ENCODE data around the gene AWAT1.

DNA sequence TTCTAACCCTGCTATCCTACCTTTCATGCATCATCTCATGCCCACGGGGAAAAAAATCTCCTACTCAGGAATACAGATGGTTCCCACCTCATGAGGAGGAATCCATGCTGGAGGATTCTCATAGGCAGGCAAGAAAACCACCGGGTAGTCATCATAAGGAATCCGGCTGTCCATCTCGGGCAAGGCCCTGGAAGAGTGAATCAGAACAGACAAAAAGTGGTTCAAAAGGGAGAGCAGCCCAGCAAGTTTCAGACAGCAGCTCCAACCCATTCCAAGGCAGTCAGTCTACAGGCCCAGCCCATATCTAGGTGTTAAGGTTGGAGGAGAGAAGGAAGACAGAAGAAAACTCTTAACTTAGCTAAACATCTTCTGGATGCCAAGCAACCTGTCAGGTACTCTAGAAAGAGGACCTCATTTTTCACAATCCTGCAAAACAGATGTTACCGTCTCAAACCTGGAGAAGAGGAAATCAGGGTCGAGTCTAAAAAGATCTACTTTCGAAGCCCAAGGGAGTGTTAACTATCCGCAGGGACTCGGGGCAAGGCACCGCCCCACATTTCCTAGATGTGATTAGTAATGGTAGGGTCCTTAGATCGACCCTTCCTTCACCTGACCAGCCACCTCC, 54.8 kb downstream of the AWAT1 start:
- TF ChIP-seq, protein P1, sequence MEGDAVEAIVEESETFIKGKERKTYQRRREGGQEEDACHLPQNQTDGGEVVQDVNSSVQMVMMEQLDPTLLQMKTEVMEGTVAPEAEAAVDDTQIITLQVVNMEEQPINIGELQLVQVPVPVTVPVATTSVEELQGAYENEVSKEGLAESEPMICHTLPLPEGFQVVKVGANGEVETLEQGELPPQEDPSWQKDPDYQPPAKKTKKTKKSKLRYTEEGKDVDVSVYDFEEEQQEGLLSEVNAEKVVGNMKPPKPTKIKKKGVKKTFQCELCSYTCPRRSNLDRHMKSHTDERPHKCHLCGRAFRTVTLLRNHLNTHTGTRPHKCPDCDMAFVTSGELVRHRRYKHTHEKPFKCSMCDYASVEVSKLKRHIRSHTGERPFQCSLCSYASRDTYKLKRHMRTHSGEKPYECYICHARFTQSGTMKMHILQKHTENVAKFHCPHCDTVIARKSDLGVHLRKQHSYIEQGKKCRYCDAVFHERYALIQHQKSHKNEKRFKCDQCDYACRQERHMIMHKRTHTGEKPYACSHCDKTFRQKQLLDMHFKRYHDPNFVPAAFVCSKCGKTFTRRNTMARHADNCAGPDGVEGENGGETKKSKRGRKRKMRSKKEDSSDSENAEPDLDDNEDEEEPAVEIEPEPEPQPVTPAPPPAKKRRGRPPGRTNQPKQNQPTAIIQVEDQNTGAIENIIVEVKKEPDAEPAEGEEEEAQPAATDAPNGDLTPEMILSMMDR (IDR thresholded peaks at IDR 0.05) = no peak
- no peak for TF ChIP-seq POLR2A (IDR thresholded peaks at IDR 0.05)
